Superior temporal gyrus (tissue), 1 donor: ENCODE measurements around the gene SNAP29.
"Not testable (repeated sequence)": the region's sequence is repeated elsewhere in the genome, so short reads cannot be mapped to it uniquely, and the experiment has no call there.

Source experiments
- DNase-seq: peaks from one replicate; pipeline ENCODE4 v3.0.0-alpha.2; 2016; ENCODE audit errors: extremely low spot score

SNAP29 gene

GRCh38 chr22:20866736-20867135 is 7.9 kb downstream of the SNAP29 start:
- no peak for DNase-seq

GRCh38 chr22:20867179-20868024 is 8.6 kb downstream of the SNAP29 start:
- no peak for DNase-seq

GRCh38 chr22:20868025-20868962 is 9.5 kb downstream of the SNAP29 start:
- DNase-seq, result no peak

GRCh38 chr22:20869234-20869633 is 10.4 kb downstream of the SNAP29 start:
- DNase-seq, result no peak

GRCh38 chr22:20873214-20873613 is 14.4 kb downstream of the SNAP29 start:
- DNase-seq, result no peak

GRCh38 chr22:20875296-20875695 is 16.5 kb downstream of the SNAP29 start:
- DNase-seq, result no peak

- DNase-seq, result no peak
These were observed 18.9 kb downstream of the SNAP29 start for GRCh38 chr22:20877715-20878114.

GRCh38 chr22:20881231-20881630 is 22.4 kb downstream of the SNAP29 start:
- DNase-seq, result no peak

- no peak for DNase-seq
These were observed 23.3 kb downstream of the SNAP29 start for GRCh38 chr22:20881869-20882815.

GRCh38 chr22:20882855-20883254 is 24.0 kb downstream of the SNAP29 start:
- DNase-seq, result no peak

GRCh38 chr22:20884454-20884853 is 25.6 kb downstream of the SNAP29 start:
- no peak for DNase-seq

GRCh38 chr22:20885017-20885556 is 26.3 kb downstream of the SNAP29 start:
- no peak for DNase-seq

GRCh38 chr22:20885557-20886323 is 26.9 kb downstream of the SNAP29 start:
- DNase-seq, result peak; percentile 80

GRCh38 chr22:20887375-20887774 is 28.6 kb downstream of the SNAP29 start:
- no peak for DNase-seq

- DNase-seq, result no peak
These were observed 30.4 kb downstream of the SNAP29 start for GRCh38 chr22:20889025-20889704.

GRCh38 chr22:20889904-20890540 is 31.2 kb downstream of the SNAP29 start:
- DNase-seq, result no peak

- DNase-seq, result no peak
These were observed 32.2 kb downstream of the SNAP29 start for GRCh38 chr22:20890975-20891374.

GRCh38 chr22:20897737-20898136 is 38.9 kb downstream of the SNAP29 start:
- not testable (repeated sequence) for DNase-seq

- DNase-seq, result no peak
These were observed 41.1 kb downstream of the SNAP29 start for GRCh38 chr22:20899827-20900423.
